H9 (cell line): ENCODE results near the gene KLC4. TPM values are rescaled to one million over a fixed set of nuclear protein-coding genes. Genes with fewer than 3 reads are reported as not detected.
A peak's percentile ranks its signal among the peaks of the same experiment; 100 is the strongest.

Experiments
- DNase-seq: peaks from one replicate; pipeline ENCODE4 v3.0.0-alpha.2; 2017
- H2AFZ ChIP-seq: one replicate; pipeline ENCODE4 v1.6.1; 2013; ENCODE audit warnings: mild to moderate bottlenecking, low read length, control low read depth, moderate library complexity
- H2AK5ac ChIP-seq: 2 replicates; pipeline ENCODE4 v1.6.1; 2013; ENCODE audit warnings: low read length, control low read depth, mixed read lengths; ENCODE audit not compliant: insufficient read length
- H2BK120ac ChIP-seq: one replicate; pipeline ENCODE4 v1.6.1; 2013; ENCODE audit warnings: low read depth, mild to moderate bottlenecking, low read length, control low read depth, inconsistent platforms; ENCODE audit not compliant: poor library complexity, severe bottlenecking
- H2BK12ac ChIP-seq: 2 replicates; pipeline ENCODE4 v1.6.1; 2013; ENCODE audit warnings: low read length, control low read depth, mixed read lengths, low read depth; ENCODE audit not compliant: insufficient read length
- H2BK15ac ChIP-seq: 2 replicates; pipeline ENCODE4 v1.6.1; 2013; ENCODE audit warnings: low read depth, low read length, control low read depth
- H2BK20ac ChIP-seq: one replicate; pipeline ENCODE4 v1.6.1; 2013; ENCODE audit warnings: low read depth, mild to moderate bottlenecking, low read length, control low read depth, inconsistent platforms; ENCODE audit not compliant: poor library complexity, severe bottlenecking
- H2BK5ac ChIP-seq: 2 replicates; pipeline ENCODE4 v1.6.1; 2013; ENCODE audit warnings: low read length, control low read depth, mixed read lengths; ENCODE audit not compliant: insufficient read length
- H3K14ac ChIP-seq: 2 replicates; pipeline ENCODE4 v1.6.1; 2013; ENCODE audit warnings: low read length, control low read depth; ENCODE audit not compliant: insufficient read depth
- H3K18ac ChIP-seq: 2 replicates; pipeline ENCODE4 v1.6.1; 2013; ENCODE audit warnings: low read depth, mild to moderate bottlenecking, mixed read lengths, low read length, control low read depth; ENCODE audit not compliant: insufficient read length
- H3K23ac ChIP-seq: 2 replicates; pipeline ENCODE4 v1.6.1; 2013; ENCODE audit warnings: low read length, control low read depth, mixed read lengths, low read depth; ENCODE audit not compliant: insufficient read length
- H3K23me2 ChIP-seq: 2 replicates; pipeline ENCODE4 v1.6.1; 2013; ENCODE audit warnings: low read depth, mild to moderate bottlenecking, mixed read lengths, low read length, control low read depth; ENCODE audit not compliant: insufficient read length, poor library complexity, severe bottlenecking
- H3K27ac ChIP-seq: 2 replicates; pipeline ENCODE4 v1.5.1; 2013; ENCODE audit warnings: low read length, control low read depth, mixed read lengths, low read depth; ENCODE audit not compliant: insufficient read length
- H3K27me3 ChIP-seq: 2 replicates; pipeline ENCODE4 v1.6.1; 2013; ENCODE audit warnings: low read length, control low read depth, inconsistent platforms; ENCODE audit not compliant: insufficient read depth
- H3K4ac ChIP-seq: 2 replicates; pipeline ENCODE4 v1.6.1; 2013; ENCODE audit warnings: low read depth, mild to moderate bottlenecking, control low read depth, inconsistent platforms, low read length, moderate library complexity
- H3K4me1 ChIP-seq: 2 replicates; pipeline ENCODE4 v1.6.1; 2013; ENCODE audit warnings: low read length, control low read depth, inconsistent platforms; ENCODE audit not compliant: insufficient read depth
- H3K4me2 ChIP-seq: 2 replicates; pipeline ENCODE4 v1.6.1; 2013; ENCODE audit warnings: low read length, control low read depth, mixed read lengths; ENCODE audit not compliant: insufficient read length, insufficient read depth
- H3K56ac ChIP-seq: 2 replicates; pipeline ENCODE4 v1.6.1; 2013; ENCODE audit warnings: low read depth, mild to moderate bottlenecking, mixed read lengths, low read length, control low read depth; ENCODE audit not compliant: insufficient read length
- H3K79me1 ChIP-seq: 2 replicates; pipeline ENCODE4 v1.6.1; 2013; ENCODE audit warnings: low read depth, mild to moderate bottlenecking, moderate library complexity, low read length, control low read depth, inconsistent platforms; ENCODE audit not compliant: insufficient read depth, poor library complexity, severe bottlenecking
- H3K79me2 ChIP-seq: 2 replicates; pipeline ENCODE4 v1.6.1; 2013; ENCODE audit warnings: low read length, control low read depth, inconsistent platforms; ENCODE audit not compliant: insufficient read depth
- H3K9ac ChIP-seq: 2 replicates; pipeline ENCODE4 v1.6.1; 2013; ENCODE audit warnings: low read length, control low read depth, mixed read lengths; ENCODE audit not compliant: insufficient read length; ENCODE audit errors: extremely low read depth
- H3K9me3 ChIP-seq: one replicate; pipeline ENCODE4 v1.6.1; 2013; ENCODE audit warnings: low read depth, low read length, inconsistent platforms; ENCODE audit not compliant: control insufficient read depth
- H3T11ph ChIP-seq: one replicate; pipeline ENCODE4 v1.6.1; 2013; ENCODE audit warnings: mild to moderate bottlenecking, low read length, control low read depth, inconsistent platforms
- H4K20me1 ChIP-seq: one replicate; pipeline ENCODE4 v1.6.1; 2013; ENCODE audit not compliant: control insufficient read depth, insufficient read length, insufficient read depth
- H4K5ac ChIP-seq: 2 replicates; pipeline ENCODE4 v1.6.1; 2013; ENCODE audit warnings: low read depth, mild to moderate bottlenecking, mixed read lengths, low read length, control low read depth; ENCODE audit not compliant: insufficient read length
- H4K8ac ChIP-seq: replicated peaks from 2 replicates; pipeline ENCODE4 v1.6.1; 2013; ENCODE audit warnings: low read length, control low read depth, mixed read lengths, low read depth; ENCODE audit not compliant: insufficient read length
- H4K91ac ChIP-seq: 2 replicates; pipeline ENCODE4 v1.6.1; 2013; ENCODE audit warnings: low read depth, mild to moderate bottlenecking, moderate library complexity, mixed read lengths, low read length, control low read depth; ENCODE audit not compliant: insufficient read length
- H3K27ac Mint-ChIP-seq, 3 experiments: 2 replicates in 2 of 3; 3 replicates in 1 of 3; pipeline ENCODE4 v1.8.0; 2020 to 2021; ENCODE audit warnings: mixed read lengths in 3 of 3, mild to moderate bottlenecking in 1 of 3, moderate library complexity in 1 of 3
- H3K27me3 Mint-ChIP-seq: 2 replicates; pipeline ENCODE4 v1.8.0; 2021; ENCODE audit warnings: low read depth, mild to moderate bottlenecking, moderate library complexity, mixed read lengths
- H3K36me3 Mint-ChIP-seq, 3 experiments: 2 replicates in 2 of 3; 3 replicates in 1 of 3; pipeline ENCODE4 v1.8.0; 2020 to 2021; ENCODE audit warnings: low read depth in 3 of 3, mixed read lengths in 3 of 3; ENCODE audit not compliant: insufficient read depth in 1 of 3
- H3K4me1 Mint-ChIP-seq, 2 experiments: 2 replicates each; pipeline ENCODE4 v1.8.0; 2020; ENCODE audit warnings: mixed read lengths in 2 of 2
- H3K4me3 Mint-ChIP-seq, 2 experiments: 2 replicates in 1 of 2; 3 replicates in 1 of 2; pipeline ENCODE4 v1.8.0; 2020 to 2021; ENCODE audit warnings: mild to moderate bottlenecking in 2 of 2, mixed read lengths in 2 of 2, moderate library complexity in 1 of 2
- H3K9me3 Mint-ChIP-seq, 2 experiments: 2 replicates in 1 of 2; 3 replicates in 1 of 2; pipeline ENCODE4 v1.8.0; 2020; ENCODE audit warnings: mild to moderate bottlenecking in 2 of 2, mixed read lengths in 2 of 2, moderate library complexity in 1 of 2
- WGBS: extraction: QIAGEN DNeasy Blood & Tissue Kit; methylation state at CpG from one replicate; pipeline ENCODE4 v1.1.7; 2013; ENCODE audit warnings: missing lambda C conversion rate, low lambda C conversion rate, mixed read lengths; ENCODE audit not compliant: insufficient read length; ENCODE audit errors: extremely low coverage; 5-methylcytosine and 5-hydroxymethylcytosine counted together
- total RNA-seq: library from RNA; stranded (reverse); gene quantifications from 2 replicates; pipeline ENCODE4 v1.2.1, GENCODE V29; 2021
- TF ChIP-seq, protein P1 (sequence below): fragments of 200-600 bp; sonication (generic); conservative IDR thresholded peaks from 3 replicates; pipeline ENCODE4 v1.8.0; 2021; ENCODE audit warnings: antibody characterized with exemption, mild to moderate bottlenecking

Gene KLC4
- total RNA-seq, 1 experiment from 2014 or later: 29.7 TPM

DNA sequence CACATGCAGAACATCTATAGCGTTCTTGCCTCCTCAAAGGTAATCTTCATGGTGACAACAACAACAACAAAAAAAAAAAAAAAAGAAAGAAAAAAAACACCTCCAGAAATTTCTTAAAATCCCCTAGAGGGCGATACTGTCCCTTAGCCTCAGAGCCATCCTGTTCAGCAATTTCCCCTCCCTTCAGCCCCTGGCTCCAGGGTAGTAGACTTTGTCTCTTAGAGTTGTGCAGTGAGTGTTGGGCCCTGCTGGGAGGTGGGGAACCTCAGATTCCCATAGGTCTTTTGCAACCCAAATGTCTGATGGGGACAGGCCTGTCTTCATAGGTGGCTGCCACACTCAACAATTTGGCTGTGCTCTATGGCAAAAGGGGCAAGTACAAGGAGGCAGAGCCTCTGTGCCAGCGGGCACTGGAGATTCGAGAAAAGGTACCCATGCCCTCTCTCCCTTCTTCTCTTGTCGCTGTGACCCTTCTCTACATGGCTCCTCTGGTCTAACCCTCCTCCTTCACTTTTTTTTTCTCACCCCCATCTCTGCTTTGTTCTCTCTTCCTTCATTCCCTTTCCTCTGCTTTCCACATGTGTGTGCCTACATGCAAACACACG lies 10.7 kb downstream of the KLC4 start:
- H2BK15ac ChIP-seq: no peak overlapping the region
- H4K5ac ChIP-seq: no peak overlapping the region
- no peak for DNase-seq
- TF ChIP-seq, protein P1, sequence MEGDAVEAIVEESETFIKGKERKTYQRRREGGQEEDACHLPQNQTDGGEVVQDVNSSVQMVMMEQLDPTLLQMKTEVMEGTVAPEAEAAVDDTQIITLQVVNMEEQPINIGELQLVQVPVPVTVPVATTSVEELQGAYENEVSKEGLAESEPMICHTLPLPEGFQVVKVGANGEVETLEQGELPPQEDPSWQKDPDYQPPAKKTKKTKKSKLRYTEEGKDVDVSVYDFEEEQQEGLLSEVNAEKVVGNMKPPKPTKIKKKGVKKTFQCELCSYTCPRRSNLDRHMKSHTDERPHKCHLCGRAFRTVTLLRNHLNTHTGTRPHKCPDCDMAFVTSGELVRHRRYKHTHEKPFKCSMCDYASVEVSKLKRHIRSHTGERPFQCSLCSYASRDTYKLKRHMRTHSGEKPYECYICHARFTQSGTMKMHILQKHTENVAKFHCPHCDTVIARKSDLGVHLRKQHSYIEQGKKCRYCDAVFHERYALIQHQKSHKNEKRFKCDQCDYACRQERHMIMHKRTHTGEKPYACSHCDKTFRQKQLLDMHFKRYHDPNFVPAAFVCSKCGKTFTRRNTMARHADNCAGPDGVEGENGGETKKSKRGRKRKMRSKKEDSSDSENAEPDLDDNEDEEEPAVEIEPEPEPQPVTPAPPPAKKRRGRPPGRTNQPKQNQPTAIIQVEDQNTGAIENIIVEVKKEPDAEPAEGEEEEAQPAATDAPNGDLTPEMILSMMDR: peak; percentile 84
- H3T11ph ChIP-seq: no peak overlapping the region
- H3K4me1 ChIP-seq: peaks cover 5% of the 10 kb centered on the region
- H3K56ac ChIP-seq: no peak overlapping the region
- no peaks in the 10 kb centered on the region for H4K20me1 ChIP-seq
- H3K79me2 ChIP-seq: no peaks in the 10 kb centered on the region
- peaks cover 10 to 33% of the 10 kb centered on the region in 2 experiments for H3K4me1 Mint-ChIP-seq
- H3K9me3 Mint-ChIP-seq: no peaks in the 10 kb centered on the region
- H3K36me3 Mint-ChIP-seq: peaks cover 16 to 31% (median 27%) of the 10 kb centered on the region in 3 experiments
- peak overlapping the region in 2 of 3 experiments; percentile 5 to 53; a peak in 4 of 7 replicates for H3K27ac Mint-ChIP-seq
- no peak overlapping the region for H3K4me2 ChIP-seq
- H4K91ac ChIP-seq: no peak overlapping the region
- H3K4me3 Mint-ChIP-seq: no peak overlapping the region
- no peak overlapping the region for H3K9ac ChIP-seq
- no peak overlapping the region for H2BK12ac ChIP-seq
- H3K23me2 ChIP-seq: no peaks in the 10 kb centered on the region
- H3K4ac ChIP-seq: no peak overlapping the region
- H3K18ac ChIP-seq: no peak overlapping the region
- H4K8ac ChIP-seq: no peak overlapping the region
- no peak overlapping the region; the same call in 1 of the 2 replicates for H3K14ac ChIP-seq
- H3K79me1 ChIP-seq: no peaks in the 10 kb centered on the region
- no peak overlapping the region for H3K27ac ChIP-seq
- H3K23ac ChIP-seq: no peak overlapping the region
- H2BK5ac ChIP-seq: no peak overlapping the region
- no CpG with 5 or more reads among the region's 6 CpGs for WGBS
- no peaks in the 10 kb centered on the region for H3K27me3 Mint-ChIP-seq
- H2AK5ac ChIP-seq: no peak overlapping the region
- no peaks in the 10 kb centered on the region for H3K9me3 ChIP-seq
- no peaks in the 10 kb centered on the region for H3K27me3 ChIP-seq
- H2BK120ac ChIP-seq: no peak overlapping the region
- H2AFZ ChIP-seq: no peak overlapping the region
- H2BK20ac ChIP-seq: no peak overlapping the region
